NCI-H1092 treated with DMSO at 0.1 percent for 48 hours (cell line): ENCODE results near the gene CYP27B1.
"Not testable (repeated sequence)": the region's sequence is repeated elsewhere in the genome, so short reads cannot be mapped to it uniquely, and the experiment has no call there.

ENCODE experiments used
- DNase-seq: peaks from one replicate; lab custom pipeline; 2025; lab: John Stamatoyannopoulos, UW

CYP27B1 gene

DNA sequence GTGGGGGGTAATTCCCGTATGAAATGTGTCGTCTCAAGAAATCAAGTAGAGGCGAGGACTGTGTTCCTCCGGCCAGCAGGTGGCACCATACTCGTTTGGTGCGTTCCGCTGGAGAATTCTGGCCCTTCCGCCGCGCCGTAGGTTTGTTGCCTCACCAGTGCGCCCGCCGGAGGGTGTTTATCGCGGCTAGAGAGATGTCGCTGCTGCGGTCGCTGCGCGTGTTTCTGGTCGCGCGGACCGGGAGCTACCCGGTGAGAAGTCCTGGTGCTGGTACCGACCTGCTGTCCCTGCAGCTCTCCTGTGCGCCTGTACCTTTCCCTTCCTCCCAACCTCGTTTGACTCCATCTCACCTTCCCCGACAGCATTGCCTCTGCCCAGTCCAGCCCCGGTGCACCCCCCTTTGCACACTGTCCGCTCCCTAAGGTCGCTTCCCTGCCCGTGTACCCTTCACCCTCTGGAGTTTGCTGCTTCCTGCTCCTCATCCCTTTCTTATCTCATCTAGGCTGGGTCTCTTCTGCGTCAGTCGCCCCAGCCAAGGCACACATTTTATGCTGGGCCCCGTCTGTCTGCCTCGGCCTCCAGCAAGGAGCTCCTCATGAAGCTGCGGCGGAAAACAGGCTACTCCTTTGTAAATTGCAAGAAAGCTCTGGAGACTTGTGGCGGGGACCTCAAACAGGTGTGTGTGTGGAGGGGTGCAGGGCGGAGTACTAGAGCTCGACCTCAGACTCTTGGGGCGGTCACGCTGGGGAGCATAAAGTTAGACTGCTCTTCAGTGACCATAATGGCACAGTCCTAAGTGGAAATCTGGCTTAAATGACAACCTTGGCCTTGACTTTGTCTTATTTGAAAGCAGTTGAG is 16.0 kb upstream of the CYP27B1 start, which contains the start of gene TSFM:
Gene TSFM (plus strand): TSS at position 180 of the 858 bp plus-strand sequence. CDS start 15 bp downstream, at position 195.
- peak; percentile 81 for DNase-seq

DNA sequence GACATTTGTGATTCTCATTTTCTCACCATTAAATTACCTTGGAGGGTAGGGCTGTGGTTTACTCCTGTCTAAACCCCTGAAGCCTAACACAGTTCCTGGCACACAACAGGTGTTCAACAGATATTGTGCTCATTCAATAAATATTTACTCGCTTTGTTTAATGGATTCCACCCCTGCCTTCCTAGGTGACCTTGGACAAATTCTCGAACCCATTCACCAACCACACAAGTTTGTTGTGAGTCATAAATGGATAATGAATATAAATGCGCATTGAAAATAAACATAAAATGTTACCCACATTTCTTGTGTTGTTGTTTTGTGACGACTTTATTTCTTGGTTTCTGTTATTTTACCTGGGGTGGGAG is 15.3 kb upstream of the CYP27B1 start:
- DNase-seq: no peak

DNA sequence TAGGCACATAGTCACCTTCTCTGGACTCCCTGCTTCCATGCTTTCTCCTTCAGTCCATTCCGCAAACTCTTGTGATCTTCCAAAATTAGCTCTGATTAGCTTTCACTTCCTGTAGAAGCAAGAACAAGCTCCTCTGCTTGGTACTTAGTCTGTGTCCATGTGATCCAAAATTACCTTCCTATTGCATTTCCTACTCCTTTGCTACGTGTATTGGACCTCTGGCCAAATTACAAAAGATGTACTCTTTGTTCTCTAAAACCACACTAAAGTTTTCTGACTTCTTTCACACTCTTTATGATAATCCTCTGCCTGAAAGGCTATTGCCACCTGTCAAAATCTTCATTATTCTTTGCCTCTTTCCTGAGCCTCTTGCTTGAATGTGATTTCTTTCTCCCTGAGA is 14.9 kb upstream of the CYP27B1 start:
- DNase-seq: no peak

DNA sequence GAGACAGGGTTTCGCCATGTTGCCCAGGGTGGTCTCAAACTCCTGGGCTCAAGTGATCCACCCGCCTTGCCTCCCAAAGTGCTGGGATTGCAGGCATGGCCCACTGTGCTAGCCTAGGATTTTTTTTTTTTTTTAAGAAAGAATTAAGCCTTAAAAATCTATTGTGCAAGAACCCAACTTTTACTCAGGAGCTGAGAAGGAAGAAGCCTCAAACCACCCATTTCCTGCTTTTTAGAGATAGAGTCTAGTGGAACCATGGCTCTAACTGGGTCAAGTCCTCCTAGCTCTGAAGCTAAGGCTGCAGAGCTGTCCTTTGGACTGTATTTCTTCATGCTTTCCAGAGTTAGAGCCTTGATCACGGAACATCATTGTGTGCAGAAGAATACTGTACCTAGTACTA is 14.4 kb upstream of the CYP27B1 start:
- DNase-seq: no peak

DNA sequence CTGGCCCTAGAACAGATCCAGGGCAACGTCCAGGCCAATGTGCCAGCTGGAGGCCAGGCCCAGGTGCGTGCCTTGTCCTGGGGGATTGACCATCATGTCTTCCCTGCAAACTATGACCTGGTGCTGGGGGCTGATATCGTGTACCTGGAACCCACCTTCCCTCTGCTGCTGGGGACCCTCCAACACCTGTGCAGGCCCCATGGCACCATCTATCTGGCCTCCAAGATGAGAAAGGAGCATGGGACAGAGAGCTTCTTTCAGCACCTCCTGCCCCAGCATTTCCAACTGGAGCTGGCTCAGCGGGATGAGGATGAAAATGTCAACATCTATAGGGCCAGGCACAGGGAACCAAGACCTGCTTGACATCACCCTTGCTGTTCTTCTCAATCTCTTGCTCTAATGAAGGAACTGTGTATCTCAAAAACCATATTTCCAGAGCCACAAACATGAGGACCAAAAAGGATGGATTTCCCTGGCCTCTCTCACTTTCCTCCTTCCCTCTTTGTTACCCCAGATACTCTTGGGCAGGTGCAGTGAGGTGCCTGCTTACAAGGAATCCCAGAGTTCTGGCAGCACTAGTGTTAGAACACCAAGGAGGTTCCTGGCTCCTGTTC is 13.5 kb upstream of the CYP27B1 start:
- no peak for DNase-seq

DNA sequence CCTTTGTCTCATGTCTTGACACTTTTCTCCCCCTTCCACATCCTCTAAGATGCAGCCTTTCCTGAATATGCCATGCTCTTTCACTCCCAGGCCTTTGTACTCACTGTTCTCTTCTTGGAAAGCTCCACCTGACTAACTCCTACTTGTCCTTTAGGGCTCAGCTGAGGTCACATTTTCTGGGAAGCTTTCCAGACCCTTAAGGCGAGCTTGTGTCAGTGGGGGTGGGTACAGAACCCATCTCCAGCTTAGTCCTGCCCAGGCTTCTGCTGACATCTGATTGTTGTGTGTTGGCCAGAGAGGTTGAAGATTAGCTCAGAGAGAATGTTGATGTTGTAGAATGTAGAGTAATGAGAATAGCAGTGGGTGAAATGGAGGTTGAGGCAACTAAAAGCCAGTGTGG is 12.9 kb upstream of the CYP27B1 start:
- no peak for DNase-seq

DNA sequence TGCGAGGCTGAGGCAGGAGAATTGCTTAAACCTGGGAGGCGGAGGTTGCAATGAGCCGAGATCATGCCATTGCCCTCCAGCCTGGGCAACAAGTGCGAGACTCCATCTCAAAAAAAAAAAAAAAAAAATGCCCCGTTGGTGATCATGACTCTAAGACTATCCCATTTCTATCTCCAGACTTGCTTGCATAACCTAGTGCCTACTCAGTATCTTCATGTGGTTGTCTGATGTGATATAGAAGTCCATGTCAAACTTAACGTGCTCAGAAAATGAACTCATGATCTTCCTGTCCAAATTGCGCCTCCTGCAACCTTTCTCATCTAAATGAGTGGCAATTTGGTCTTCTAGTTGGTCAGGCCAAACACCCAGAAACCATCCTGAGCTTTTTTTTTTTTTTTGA is 11.0 kb upstream of the CYP27B1 start:
- no peak for DNase-seq

DNA sequence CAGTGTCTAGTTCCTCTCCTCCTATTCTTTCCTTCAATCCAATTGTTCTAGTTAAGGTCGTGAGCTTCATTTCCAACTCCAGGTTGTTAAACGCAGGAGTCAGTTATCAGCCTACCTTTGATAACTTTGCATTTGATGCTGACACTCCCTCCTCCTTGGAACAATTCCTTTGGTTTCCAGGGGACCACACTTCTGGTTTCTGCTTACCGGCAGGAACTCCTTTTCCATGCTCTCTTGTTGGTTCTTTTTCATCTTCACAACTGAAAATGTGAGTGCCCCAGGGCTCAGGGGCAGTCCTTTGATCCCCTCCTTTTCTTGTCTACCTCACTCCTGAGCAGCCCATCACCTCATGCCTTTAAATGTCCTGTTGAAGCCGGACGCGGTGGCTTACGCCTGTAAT is 10.5 kb upstream of the CYP27B1 start:
- no peak for DNase-seq

DNA sequence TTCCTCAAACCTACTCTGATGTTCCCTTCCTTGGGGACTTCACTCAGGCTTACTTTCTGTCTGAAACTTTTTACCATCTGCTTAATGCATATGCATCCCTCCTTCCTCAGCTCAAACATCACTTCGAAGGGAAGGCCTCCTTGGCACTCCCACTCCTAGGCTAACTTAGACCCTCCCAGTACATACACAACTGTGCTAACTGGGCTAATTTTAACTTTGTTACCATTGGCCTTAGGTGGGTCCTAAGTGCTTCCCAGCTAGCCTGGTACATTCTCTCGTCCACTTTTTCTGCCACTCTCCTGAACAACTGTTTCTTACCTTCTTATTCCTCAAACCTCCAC is 9.3 kb upstream of the CYP27B1 start:
- DNase-seq: no peak

DNA sequence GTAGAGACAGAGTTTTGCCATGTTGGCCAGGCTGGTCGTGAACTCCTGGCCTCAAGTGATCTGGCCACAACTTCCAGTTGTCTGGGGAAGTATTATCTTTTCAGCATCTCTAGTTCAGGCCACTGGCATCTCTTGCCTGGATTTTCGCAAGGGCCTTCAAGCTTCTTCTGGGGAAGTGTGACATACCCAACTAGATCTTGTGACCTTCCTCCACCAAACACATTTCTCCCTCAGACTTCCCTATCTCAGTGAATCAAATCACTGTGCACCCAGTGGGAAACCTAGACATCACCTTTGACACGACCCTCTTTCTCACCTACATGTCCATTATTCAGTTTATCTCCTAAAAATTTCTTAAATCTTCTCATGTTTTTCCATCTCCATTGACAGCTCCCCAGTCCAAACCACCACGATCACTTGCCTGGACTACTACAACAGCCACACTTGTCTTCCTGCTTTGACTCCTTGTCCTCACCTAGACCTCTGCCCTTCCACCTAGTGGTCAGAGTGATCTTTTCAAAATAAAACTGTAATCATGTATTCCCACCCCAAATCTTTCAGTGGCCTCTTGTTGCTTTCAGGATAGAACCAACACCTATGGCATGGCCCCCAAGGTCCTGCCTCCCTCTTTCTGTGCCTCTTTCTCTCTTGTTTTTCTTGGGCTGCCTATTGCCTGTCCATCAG is 8.8 kb upstream of the CYP27B1 start:
- DNase-seq: no peak

DNA sequence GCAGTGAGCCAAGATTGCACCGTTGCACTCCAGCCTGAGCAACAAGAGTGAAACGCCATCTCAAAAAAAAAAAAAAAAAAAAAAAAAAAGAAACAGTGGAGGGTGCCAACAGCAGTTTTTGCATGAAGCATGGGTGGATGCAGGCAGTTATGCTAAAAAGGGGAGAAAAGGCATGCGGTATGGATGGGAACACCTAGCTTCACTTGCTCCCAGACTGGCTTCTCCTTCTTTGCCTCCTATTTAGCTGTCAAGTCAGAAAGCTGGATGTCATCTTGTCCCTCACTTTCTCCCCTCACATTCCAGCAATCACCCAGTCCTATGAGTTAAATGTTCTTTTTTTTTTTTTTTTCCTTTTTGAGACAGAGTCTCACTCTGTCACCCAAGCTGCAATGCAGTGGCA is 8.2 kb upstream of the CYP27B1 start:
- no peak for DNase-seq

DNA sequence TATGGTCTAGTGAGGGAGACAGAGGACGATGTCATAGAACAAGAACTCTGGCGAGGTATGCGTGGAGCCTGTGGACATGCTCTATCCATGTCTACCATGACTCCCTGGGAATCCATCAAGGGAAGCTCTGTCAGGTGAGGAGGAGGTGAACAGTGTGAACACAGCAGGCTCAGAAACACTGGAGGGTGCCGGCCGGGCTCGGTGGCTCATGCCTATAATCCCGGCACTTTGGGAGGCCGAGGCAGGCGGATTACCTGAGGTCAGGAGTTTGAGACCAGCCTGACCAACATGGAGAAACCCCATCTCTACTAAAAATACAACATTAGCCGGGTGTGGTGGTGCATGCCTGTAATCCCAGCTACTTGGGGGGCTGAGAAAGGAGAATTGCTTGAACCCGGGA is 7.8 kb upstream of the CYP27B1 start:
- not testable (repeated sequence) for DNase-seq

DNA sequence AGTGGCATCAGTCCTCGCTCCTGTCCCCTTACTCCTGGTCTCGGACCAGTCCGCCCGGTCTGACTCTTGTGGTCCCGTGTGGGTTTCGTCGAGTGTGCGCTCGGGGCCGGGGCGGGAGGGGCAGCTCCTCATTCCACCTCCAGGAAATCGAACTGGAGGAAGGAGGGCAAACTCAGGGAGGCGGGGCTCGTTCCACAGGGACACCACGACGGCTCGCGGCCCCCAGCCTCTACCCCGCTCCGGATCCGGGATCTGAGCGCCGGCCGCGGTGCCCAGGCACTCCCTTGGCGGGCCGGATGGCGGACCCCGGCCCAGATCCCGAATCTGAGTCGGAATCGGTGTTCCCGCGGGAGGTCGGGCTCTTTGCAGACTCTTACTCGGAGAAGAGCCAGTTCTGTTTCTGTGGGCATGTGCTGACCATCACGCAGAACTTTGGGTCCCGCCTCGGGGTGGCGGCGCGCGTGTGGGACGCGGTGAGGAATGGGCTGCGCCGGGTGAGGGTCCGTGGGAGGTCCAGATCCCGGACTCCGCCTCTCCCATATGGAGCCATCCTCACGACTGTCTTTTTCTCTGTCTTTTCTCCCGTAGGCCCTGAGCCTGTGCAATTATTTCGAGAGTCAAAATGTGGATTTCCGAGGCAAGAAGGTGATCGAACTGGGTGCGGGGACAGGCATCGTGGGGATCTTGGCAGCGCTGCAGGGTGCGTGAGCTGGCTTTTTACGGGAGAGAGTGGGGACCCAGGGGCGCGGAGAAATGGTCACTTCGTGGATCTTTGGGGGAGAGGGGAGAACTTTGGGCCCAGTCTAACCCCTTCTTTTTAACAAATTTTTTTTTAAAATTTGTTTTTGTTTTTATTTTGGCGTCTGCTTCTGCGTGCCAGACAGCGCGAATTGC is 5.8 kb upstream of the CYP27B1 start, which contains the start of gene EEF1AKMT3:
Gene EEF1AKMT3 (plus strand): TSS at position 186 of the 894 bp plus-strand sequence. CDS start 111 bp downstream, at position 297.
- DNase-seq: no peak

DNA sequence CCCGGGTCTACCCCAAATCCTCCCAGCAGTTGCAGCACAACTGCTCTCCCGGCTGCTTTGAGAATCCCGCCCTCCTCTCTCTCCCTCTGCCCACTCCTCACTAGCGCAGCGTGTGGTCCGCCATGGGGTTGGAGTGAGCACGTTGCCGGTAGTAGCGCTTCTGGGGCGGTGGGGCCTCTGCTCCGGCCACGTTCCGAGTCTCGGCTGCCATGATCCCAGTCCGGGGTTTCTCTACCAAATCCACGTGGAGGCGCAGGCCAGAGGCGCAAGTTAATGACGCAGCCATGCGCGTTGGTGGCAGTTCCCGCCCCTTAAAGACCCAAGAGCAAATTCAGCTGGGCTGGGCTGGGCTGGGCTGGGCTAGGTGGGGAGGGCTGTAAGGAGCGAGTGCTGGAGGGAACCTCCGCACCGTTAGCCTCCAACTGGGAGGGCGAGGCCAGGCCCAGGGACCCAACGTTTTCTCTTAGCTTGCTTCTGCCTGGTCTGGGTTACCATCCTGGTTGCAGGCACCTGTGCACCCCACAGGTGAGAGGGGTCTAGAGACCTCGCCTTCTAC is 5.1 kb upstream of the CYP27B1 start, which contains the start of gene METTL1:
Gene METTL1 (minus strand): TSS at position 233 of the 556 bp plus-strand sequence. CDS start 22 bp downstream, at position 211.
- peak; percentile 84 for DNase-seq

DNA sequence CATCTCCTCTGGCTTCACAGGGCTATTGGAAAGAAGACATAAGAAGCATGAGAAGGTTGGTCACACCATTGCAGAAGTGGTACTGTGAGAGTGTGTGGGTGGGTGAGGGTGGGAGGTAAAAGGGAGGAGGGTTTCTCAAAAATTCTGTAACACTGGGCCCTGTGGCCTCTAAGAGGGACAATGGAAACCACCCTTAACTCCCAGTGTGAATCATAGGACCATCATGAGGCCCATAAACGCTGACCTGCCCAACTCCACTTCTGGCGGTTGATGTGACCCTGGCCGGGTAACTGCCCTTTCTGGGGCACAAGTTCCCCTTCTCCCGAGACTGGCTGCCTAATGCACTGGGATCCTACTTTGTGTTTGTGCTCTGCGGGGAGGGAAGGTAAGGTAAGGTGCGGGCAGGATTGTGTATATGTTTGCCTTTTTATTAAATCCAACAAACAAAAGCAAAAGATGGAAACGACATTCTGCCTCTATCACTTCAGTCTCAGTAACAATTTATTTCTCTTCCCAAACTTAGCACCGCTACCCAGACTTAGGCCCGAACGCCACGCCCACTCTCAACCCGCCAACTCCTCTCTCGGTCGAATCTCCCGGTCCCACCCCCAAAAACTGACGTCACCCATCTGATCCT is 4.5 kb upstream of the CYP27B1 start:
- peak; percentile 65 for DNase-seq

DNA sequence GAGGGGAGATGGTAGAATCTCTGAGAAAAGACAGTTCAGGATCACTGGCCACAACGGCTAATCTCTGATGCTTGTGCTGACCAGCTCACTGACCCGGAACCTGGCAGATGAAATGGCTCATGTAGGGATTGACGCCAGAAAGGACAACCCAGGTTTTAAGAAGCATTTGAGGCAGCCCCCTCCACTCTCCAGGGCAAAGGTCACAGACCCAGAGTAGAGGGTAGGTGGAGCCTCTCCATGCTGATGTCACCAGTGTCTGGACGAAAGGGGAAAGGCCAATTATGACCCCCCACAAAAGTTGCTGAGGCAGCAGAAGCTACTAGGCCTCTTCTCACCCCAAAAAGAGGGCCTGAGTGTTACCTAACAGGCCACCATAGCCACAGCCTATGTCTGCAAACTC is 3.9 kb upstream of the CYP27B1 start:
- DNase-seq: no peak

DNA sequence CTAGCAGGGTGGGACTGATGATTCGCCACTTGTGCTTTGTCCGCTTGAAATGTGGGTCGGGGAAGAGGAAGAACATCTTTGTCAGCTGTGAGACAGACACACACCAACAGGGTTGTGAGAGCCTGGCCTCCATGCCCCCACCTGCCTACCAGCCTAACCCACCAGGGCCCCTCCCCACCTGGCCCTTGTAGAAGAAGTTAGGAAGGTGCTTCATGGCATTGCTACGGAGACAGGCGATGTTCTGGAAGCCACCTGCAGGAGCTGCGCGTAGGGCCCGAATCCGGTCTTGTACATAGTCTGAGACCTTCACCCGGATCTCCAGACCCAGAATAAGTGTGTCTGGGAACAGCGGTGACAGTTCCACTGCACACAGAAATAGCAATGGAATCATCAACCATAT is 2.7 kb upstream of the CYP27B1 start:
- no peak for DNase-seq

DNA sequence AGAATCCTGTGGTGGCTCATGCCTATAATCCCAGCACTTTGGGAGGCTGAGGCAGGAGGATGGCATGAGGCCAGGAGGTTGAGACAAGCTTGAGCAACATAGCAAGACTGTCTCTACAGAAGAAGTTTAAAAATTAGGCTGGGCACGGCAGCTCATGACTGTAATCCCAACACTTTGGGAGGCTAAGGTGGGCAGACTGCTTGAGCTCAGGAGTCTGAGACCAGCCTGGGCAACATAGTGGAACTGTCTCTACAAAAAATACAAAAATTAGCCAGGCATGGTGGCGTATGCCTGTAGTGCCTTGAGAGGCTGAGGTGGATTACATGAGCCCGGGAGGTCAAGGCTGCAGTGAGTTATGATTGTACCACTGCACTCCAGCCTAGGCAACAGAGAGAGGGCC is 998 bp upstream of the CYP27B1 start:
- DNase-seq: no peak

DNA sequence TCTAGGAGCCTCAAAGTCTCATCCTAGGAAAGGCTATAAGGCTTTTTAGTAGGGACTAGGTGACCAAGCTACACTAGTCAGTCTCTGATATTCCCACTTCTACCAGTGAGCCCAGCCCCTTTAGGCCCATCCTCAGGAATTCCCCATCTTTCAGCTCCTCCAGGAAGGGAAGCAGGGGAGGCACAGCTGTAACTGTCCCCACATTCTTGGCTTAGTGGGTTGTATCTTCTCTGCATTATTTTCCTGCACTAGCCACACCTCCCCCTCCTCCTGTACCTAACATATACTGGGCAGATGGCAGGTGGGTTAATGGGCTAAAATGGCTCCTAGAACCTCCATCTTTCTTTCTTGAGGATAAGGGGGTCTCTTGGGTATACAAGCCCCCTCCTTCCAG is 424 bp upstream of the CYP27B1 start:
- no peak for DNase-seq

DNA sequence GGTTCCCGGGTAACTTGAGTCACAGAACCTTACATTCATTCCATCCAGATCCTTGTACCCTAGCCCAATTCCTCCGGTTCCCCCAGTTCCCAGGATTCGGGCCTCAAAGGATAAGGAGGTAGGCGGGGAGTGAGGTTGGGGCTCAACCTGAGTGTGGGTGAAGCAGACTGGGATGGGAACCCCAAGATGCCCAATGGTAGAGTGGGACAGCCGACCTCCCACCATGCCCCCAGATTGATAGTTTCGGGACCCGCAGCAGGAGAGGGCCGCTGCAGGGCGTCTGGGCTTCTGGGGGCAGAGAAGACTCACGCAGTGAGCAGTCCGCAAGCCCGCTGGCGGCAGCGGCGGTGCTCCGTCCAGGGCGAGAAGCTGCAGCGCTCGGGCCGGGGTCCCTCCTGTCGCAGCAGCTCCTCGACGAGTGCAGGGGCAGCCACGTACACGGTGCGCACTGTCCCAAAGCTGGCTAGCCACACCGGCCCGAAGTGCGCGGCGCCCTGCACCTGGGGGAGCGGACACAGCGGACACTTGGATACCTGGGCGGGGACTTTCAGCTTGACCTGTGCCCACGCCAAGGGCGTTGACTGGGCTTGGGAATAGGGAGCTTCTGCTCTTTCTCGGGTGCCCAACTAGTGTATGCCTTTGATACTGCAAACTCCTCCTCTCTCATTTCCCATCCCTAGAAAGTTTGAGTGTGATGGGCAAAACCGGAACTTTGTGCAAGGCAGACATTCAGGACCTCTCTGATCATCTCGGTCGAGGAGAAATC is 997 bp downstream of the CYP27B1 start:
- DNase-seq: no peak
